Measurements from ENCODE around the gene VSTM2B.

Gene VSTM2B

GRCh38 chr19:29525901-29526729, at the start of gene VSTM2B:
TSS of gene VSTM2B (plus strand) at chr19:29525994. CDS start at chr19:29526584, 590 bp downstream.
- TF ChIP-seq, protein P1, sequence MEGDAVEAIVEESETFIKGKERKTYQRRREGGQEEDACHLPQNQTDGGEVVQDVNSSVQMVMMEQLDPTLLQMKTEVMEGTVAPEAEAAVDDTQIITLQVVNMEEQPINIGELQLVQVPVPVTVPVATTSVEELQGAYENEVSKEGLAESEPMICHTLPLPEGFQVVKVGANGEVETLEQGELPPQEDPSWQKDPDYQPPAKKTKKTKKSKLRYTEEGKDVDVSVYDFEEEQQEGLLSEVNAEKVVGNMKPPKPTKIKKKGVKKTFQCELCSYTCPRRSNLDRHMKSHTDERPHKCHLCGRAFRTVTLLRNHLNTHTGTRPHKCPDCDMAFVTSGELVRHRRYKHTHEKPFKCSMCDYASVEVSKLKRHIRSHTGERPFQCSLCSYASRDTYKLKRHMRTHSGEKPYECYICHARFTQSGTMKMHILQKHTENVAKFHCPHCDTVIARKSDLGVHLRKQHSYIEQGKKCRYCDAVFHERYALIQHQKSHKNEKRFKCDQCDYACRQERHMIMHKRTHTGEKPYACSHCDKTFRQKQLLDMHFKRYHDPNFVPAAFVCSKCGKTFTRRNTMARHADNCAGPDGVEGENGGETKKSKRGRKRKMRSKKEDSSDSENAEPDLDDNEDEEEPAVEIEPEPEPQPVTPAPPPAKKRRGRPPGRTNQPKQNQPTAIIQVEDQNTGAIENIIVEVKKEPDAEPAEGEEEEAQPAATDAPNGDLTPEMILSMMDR (IDR thresholded peaks at IDR 0.05): no peak

GRCh38 chr19:29476528-29476927, 49.3 kb upstream of the VSTM2B start:
- TF ChIP-seq, protein P1 (IDR thresholded peaks at IDR 0.05): no peak

DNA sequence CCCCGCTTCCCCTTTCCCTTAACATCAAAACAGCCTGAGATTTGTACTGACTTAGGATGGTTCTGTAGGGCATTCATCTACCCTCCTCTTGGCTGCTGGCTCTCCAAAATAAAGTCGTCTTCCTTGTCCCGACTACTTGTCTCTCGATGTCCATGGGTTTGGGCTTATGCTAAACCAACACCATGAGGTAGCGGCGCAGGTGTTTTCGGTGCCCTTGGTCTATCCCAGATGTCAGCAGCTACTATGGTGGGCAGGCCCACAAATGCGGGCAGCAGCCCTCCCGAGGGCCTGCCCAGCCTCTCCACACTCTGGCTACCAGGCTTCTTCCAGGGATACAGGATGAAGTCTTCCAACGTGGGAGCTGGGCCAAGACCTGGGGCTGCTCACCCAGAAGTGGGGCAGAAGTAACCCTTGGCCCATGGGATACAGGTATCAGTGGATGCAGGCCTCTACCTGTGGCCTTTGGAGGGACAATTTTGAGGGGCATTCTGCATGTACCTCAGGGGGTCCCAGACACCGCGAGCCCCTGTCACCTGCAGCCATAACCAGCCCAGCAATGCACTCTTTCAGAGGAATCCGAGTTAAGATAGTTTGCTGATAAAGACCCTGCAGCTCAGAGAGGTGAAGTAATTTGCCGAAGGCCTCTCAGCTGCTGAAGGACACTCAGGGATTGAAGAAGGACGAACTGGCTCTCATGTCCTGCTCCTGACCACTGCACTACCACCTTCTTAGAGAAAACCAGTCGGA, 47.8 kb upstream of the VSTM2B start:
- TF ChIP-seq, protein P1 (IDR thresholded peaks at IDR 0.05): no peak

DNA sequence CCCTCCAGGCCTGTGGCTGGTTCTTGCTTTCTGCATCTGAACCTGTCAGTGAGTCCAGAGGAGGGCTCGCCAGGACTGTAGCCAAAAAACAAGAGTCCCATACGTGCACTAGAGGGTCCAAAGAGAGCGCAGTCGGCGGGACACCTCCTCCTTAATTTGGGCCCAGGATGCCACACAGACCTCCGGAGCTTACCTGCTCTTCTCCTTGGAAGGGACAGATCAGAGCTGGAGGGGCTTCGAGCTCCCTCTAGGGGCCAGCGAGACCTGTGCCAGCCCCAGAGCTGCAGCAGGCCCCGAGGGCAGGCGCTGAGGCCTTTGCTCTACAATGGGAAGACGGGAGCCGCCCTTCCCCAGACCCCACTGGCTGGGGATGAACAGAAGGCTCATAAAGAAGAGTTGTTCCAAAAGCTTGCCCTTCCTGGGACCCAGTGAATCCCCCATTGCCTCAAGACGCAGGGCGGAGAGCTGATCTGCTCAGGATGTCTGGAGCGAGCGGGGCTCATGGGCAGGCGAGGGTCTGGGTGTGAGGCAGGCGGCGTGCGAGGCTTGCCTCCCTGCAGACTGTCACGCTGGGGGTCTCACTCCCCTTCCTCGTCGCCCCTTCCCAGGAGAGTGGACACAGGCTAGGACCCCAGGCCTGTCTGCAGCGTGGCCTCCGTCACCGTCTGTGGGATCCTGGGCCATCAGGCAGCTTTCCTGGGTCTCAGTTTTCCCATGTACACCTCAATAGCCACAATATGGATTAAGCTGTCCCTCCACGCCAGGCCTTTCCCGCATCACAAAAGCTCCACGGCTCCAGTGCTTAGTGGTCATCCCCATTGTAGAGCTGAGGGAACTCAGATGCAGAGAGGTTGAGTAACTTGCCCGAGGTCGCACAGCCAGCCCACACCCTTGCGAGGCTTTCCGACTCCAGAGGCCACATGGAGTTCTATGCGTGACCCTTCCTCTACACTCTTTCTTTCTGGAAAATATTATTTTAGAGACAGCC, 46.9 kb upstream of the VSTM2B start:
- TF ChIP-seq, protein P1 (IDR thresholded peaks at IDR 0.05): peak; percentile 45

GRCh38 chr19:29479941-29480340, 45.9 kb upstream of the VSTM2B start:
- TF ChIP-seq, protein P1 (IDR thresholded peaks at IDR 0.05): no peak

GRCh38 chr19:29480507-29480906, 45.3 kb upstream of the VSTM2B start:
- TF ChIP-seq, protein P1 (IDR thresholded peaks at IDR 0.05): no peak

Data from LNCAP (cell line).